MCF 10A (cell line): ENCODE data around the gene CCDC142. TPM values are rescaled to one million over a fixed set of nuclear protein-coding genes. Genes with fewer than 3 reads are reported as not detected.
A peak's percentile ranks its signal among the peaks of the same experiment; 100 is the strongest.

Experiments
- BruUV-seq: library from RNA; stranded (reverse); fragments of 400-500 nt; replicated peaks from 2 replicates; lab custom pipeline; 2021; lab: Mats Ljungman, UMichigan
- CTCF ChIA-PET: fragments of 300-600 bp; sonication (Branson Sonifier 250); formaldehyde crosslinking; extraction: SDS; loops from one replicate; lab custom pipeline; 2021; ENCODE audit warnings: antibody characterized with exemption, inconsistent platforms; lab: Yijun Ruan, JAX
- POLR2A ChIA-PET: fragments of 300-600, 350-650 bp; sonication (Branson Sonifier 250); formaldehyde crosslinking; extraction: SDS; loops from one replicate; lab custom pipeline; 2020; ENCODE audit warnings: antibody characterized with exemption, inconsistent platforms; lab: Yijun Ruan, JAX
- DNase-seq: peaks from one replicate; pipeline ENCODE4 v3.0.0-alpha.2; 2018; ENCODE audit not compliant: unreplicated experiment
- H3K27ac Mint-ChIP-seq: one replicate; pipeline ENCODE4 v1.8.0; 2022; ENCODE audit warnings: mild to moderate bottlenecking, low read depth, mixed read lengths; ENCODE audit not compliant: unreplicated experiment
- H3K27me3 Mint-ChIP-seq: one replicate; pipeline ENCODE4 v1.8.0; 2022; ENCODE audit warnings: mixed read lengths; ENCODE audit not compliant: insufficient read depth, unreplicated experiment
- H3K36me3 Mint-ChIP-seq: one replicate; pipeline ENCODE4 v1.8.0; 2022; ENCODE audit warnings: mild to moderate bottlenecking, moderate library complexity, mixed read lengths; ENCODE audit not compliant: insufficient read depth, unreplicated experiment
- H3K4me1 Mint-ChIP-seq: one replicate; pipeline ENCODE4 v1.8.0; 2022; ENCODE audit warnings: mixed read lengths; ENCODE audit not compliant: insufficient read depth, unreplicated experiment
- H3K4me3 Mint-ChIP-seq: one replicate; pipeline ENCODE4 v1.8.0; 2022; ENCODE audit warnings: mild to moderate bottlenecking, moderate library complexity, mixed read lengths; ENCODE audit not compliant: unreplicated experiment
- H3K9me3 Mint-ChIP-seq: one replicate; pipeline ENCODE4 v1.8.0; 2022; ENCODE audit warnings: mixed read lengths; ENCODE audit not compliant: unreplicated experiment
- CTCF ChIP-seq: fragments of 200-600 bp; IDR thresholded peaks from one replicate; pipeline ENCODE4 v1.8.0; 2022; ENCODE audit warnings: antibody characterized with exemption, mild to moderate bottlenecking; ENCODE audit not compliant: unreplicated experiment
- intact Hi-C: fragments of 100-400 bp; cut with micrococcal nuclease; formaldehyde crosslinking; loops from 2 replicates; pipeline ENCODE4 v1.14.1; 2022
- total RNA-seq: library from RNA; stranded (reverse); gene quantifications from 2 replicates; pipeline ENCODE4 v1.2.3, GENCODE V29; 2022

Gene CCDC142
- total RNA-seq, 1 experiment from 2014 or later = 10.1 TPM

GRCh38 chr2:74424995-74425406, 57.8 kb downstream of the CCDC142 start:
- TF ChIP-seq CTCF = no peak
- peaks cover 67% of the 10 kb centered on the region for H3K36me3 Mint-ChIP-seq
- BruUV-seq = no TSS peak
- no peaks in the 10 kb centered on the region for H3K27me3 Mint-ChIP-seq
- H3K27ac Mint-ChIP-seq = peak overlapping the region; percentile 1
- ChIA-PET CTCF (no interaction called here), POLR2A (interaction anchor here (1.8 to 4.8 kb wide), 3 partner anchors 14 to 33 kb away, joined by 7 to 38 read pairs (median 7); partner anchors contain the start of genes INO80B and RTKN)
- intact Hi-C loops = no loop called here
- no peaks in the 10 kb centered on the region for H3K9me3 Mint-ChIP-seq
- H3K4me3 Mint-ChIP-seq = no peak overlapping the region
- no peak for DNase-seq
- peaks cover 33% of the 10 kb centered on the region for H3K4me1 Mint-ChIP-seq

- ChIA-PET POLR2A (interaction anchor here (0.7 to 4.8 kb wide), 4 partner anchors 15 to 34 kb away, joined by 4 to 38 read pairs (median 7); partner anchors contain the start of genes INO80B, RTKN and WBP1), CTCF (interaction anchor here (0.7 to 0.9 kb wide), 2 partner anchors 32 to 600 kb away, joined by 3 read pairs; no protein-coding TSS in a partner anchor)
- Mint-ChIP-seq H3K27ac (no peak overlapping the region), H3K36me3 (peaks cover 60% of the 10 kb centered on the region), H3K27me3 (no peaks in the 10 kb centered on the region), H3K4me3 (no peak overlapping the region), H3K9me3 (no peaks in the 10 kb centered on the region), H3K4me1 (peaks cover 33% of the 10 kb centered on the region)
- intact Hi-C loops = no loop called here
- no peak for DNase-seq
- no peak for TF ChIP-seq CTCF
- BruUV-seq = no TSS peak
These were observed 58.4 kb downstream of the CCDC142 start for GRCh38 chr2:74424139-74424992.

Other genes starting within 250 kb of the CCDC142 start
- 0.12 and 0.70 TPM in 2 replicates for gene SLC4A5, start 139.6 kb downstream of the CCDC142 start, total RNA-seq
- 113 and 117 TPM in 2 replicates for gene DCTN1, start 102.7 kb downstream of the CCDC142 start, total RNA-seq
- 4.3 and 5.6 TPM in 2 replicates for gene C2orf81, start 61.4 kb downstream of the CCDC142 start, total RNA-seq
- 16.4 and 19.9 TPM in 2 replicates for gene WDR54, start 61.3 kb downstream of the CCDC142 start, total RNA-seq
- 49.1 and 63.0 TPM in 2 replicates for gene RTKN, start 41.1 kb downstream of the CCDC142 start, total RNA-seq
- 34.6 and 36.0 TPM in 2 replicates for gene INO80B, start 27.9 kb downstream of the CCDC142 start, total RNA-seq
- 45.7 and 46.5 TPM in 2 replicates for gene WBP1, start 24.6 kb downstream of the CCDC142 start, total RNA-seq
- 60.4 and 67.9 TPM in 2 replicates for gene MOGS, start 17.6 kb downstream of the CCDC142 start, total RNA-seq
- gene MRPL53, start 10.3 kb downstream of the CCDC142 start, total RNA-seq = 115 and 123 TPM in 2 replicates
- gene TTC31, start 83 bp upstream of the CCDC142 start, total RNA-seq = 17.6 and 18.1 TPM in 2 replicates
- gene LBX2, start 16.6 kb upstream of the CCDC142 start, total RNA-seq = not detected in 2 replicates
- 37.5 and 41.6 TPM in 2 replicates for gene PCGF1, start 24.7 kb upstream of the CCDC142 start, total RNA-seq
- not detected in 2 replicates for gene TLX2, start 31.5 kb upstream of the CCDC142 start, total RNA-seq
- 4.3 and 4.7 TPM in 2 replicates for gene DQX1, start 43.2 kb upstream of the CCDC142 start, total RNA-seq
- gene AUP1, start 46.7 kb upstream of the CCDC142 start, total RNA-seq = 138 and 140 TPM in 2 replicates
- gene HTRA2, start 46.9 kb upstream of the CCDC142 start, total RNA-seq = 27.6 and 33.0 TPM in 2 replicates
- 0.93 and 1.2 TPM in 2 replicates for gene LOXL3, start 70.9 kb upstream of the CCDC142 start, total RNA-seq
- 3.4 and 4.6 TPM in 2 replicates for gene DOK1, start 71.7 kb upstream of the CCDC142 start, total RNA-seq
- gene M1AP, start 165.3 kb upstream of the CCDC142 start, total RNA-seq = not detected in 2 replicates
- gene SEMA4F, start 171.2 kb upstream of the CCDC142 start, total RNA-seq = 5.2 and 7.0 TPM in 2 replicates